ENCODE measurements around the gene TINAG. TPM values are rescaled to one million over a fixed set of nuclear protein-coding genes. Genes with fewer than 3 reads are reported as not detected.

Gene TINAG
- total RNA-seq, 1 experiment from 2014 or later = not detected

GRCh38 chr6:54377776-54378175 is 69.5 kb downstream of the TINAG start:
- DNase-seq (ENCODE audit: low spot score) = no peak
- no peak for TF ChIP-seq EZH2 (IDR thresholded peaks at IDR 0.05; ENCODE audit: borderline replicate concordance, low read depth, low read length, poor library complexity, severe bottlenecking)
- no peak for TF ChIP-seq CTCF (conservative IDR thresholded peaks at IDR 0.05; ENCODE audit: low read depth, low read length)
- intact Hi-C loops (cut with micrococcal nuclease; ENCODE audit: unreplicated experiment) = no loop called here
- H3K36me3 ChIP-seq (ENCODE audit: insufficient read depth, low read length, poor library complexity, severe bottlenecking) = no peaks in the 10 kb centered on the region
- no peaks in the 10 kb centered on the region for H3K4me1 ChIP-seq (ENCODE audit: insufficient read depth, low read length, poor library complexity, severe bottlenecking)
- no peak overlapping the region for H3K27ac ChIP-seq (ENCODE audit: low read depth, low read length, poor library complexity, severe bottlenecking)
- no peaks in the 10 kb centered on the region for H3K9me3 ChIP-seq (ENCODE audit: low read depth, low read length, poor library complexity, severe bottlenecking)
- no TSS peak for BruUV-seq (replicated peaks)
- POLR2A ChIA-PET (ENCODE audit: low non-redundant PET) = no interaction called here
- H3K27me3 ChIP-seq (replicated peaks; ENCODE audit: insufficient read depth, low read depth, low read length, poor library complexity) = no peaks in the 10 kb centered on the region
- H3K4me3 ChIP-seq (ENCODE audit: low read depth, low read length, poor library complexity, severe bottlenecking) = no peak overlapping the region
- CTCF ChIA-PET = no interaction called here

- POLR2A ChIA-PET (ENCODE audit: low non-redundant PET) = no interaction called here
Observed at GRCh38 chr6:54386295-54386694, 78.1 kb downstream of the TINAG start.

GRCh38 chr6:54390362-54390761 is 82.1 kb downstream of the TINAG start:
- Histone ChIP-seq H3K27me3 (replicated peaks; ENCODE audit: insufficient read depth, low read depth, low read length, poor library complexity) (no peaks in the 10 kb centered on the region), H3K4me1 (ENCODE audit: insufficient read depth, low read length, poor library complexity, severe bottlenecking) (no peaks in the 10 kb centered on the region), H3K27ac (ENCODE audit: low read depth, low read length, poor library complexity, severe bottlenecking) (no peak overlapping the region), H3K36me3 (ENCODE audit: insufficient read depth, low read length, poor library complexity, severe bottlenecking) (no peaks in the 10 kb centered on the region), H3K9me3 (ENCODE audit: low read depth, low read length, poor library complexity, severe bottlenecking) (no peaks in the 10 kb centered on the region), H3K4me3 (ENCODE audit: low read depth, low read length, poor library complexity, severe bottlenecking) (no peak overlapping the region)
- intact Hi-C loops (cut with micrococcal nuclease; ENCODE audit: unreplicated experiment) = no loop called here
- CTCF ChIA-PET = no interaction called here
- no peak for DNase-seq (ENCODE audit: low spot score)
- TF ChIP-seq EZH2 (IDR thresholded peaks at IDR 0.05; ENCODE audit: borderline replicate concordance, low read depth, low read length, poor library complexity, severe bottlenecking) (no peak), CTCF (conservative IDR thresholded peaks at IDR 0.05; ENCODE audit: low read depth, low read length) (no peak)
- BruUV-seq (replicated peaks) = no TSS peak
- POLR2A ChIA-PET (ENCODE audit: low non-redundant PET) = no interaction called here

More at GRCh38 chr6:54386295-54386694, 78.1 kb downstream of the TINAG start:
- no peaks in the 10 kb centered on the region for H3K9me3 ChIP-seq (ENCODE audit: low read depth, low read length, poor library complexity, severe bottlenecking)
- no peaks in the 10 kb centered on the region for H3K27me3 ChIP-seq (replicated peaks; ENCODE audit: insufficient read depth, low read depth, low read length, poor library complexity)
- DNase-seq (ENCODE audit: low spot score) = no peak
- H3K4me1 ChIP-seq (ENCODE audit: insufficient read depth, low read length, poor library complexity, severe bottlenecking) = no peaks in the 10 kb centered on the region
- no peak overlapping the region for H3K27ac ChIP-seq (ENCODE audit: low read depth, low read length, poor library complexity, severe bottlenecking)
- intact Hi-C loops (cut with micrococcal nuclease; ENCODE audit: unreplicated experiment) = no loop called here
- no peak for TF ChIP-seq EZH2 (IDR thresholded peaks at IDR 0.05; ENCODE audit: borderline replicate concordance, low read depth, low read length, poor library complexity, severe bottlenecking)
- no peak for TF ChIP-seq CTCF (conservative IDR thresholded peaks at IDR 0.05; ENCODE audit: low read depth, low read length)
- BruUV-seq (replicated peaks) = no TSS peak
- CTCF ChIA-PET = no interaction called here
- H3K4me3 ChIP-seq (ENCODE audit: low read depth, low read length, poor library complexity, severe bottlenecking) = no peak overlapping the region
- H3K36me3 ChIP-seq (ENCODE audit: insufficient read depth, low read length, poor library complexity, severe bottlenecking) = no peaks in the 10 kb centered on the region

Data from A673 (cell line).